ENCODE results near the gene MEX3D.

DNA sequence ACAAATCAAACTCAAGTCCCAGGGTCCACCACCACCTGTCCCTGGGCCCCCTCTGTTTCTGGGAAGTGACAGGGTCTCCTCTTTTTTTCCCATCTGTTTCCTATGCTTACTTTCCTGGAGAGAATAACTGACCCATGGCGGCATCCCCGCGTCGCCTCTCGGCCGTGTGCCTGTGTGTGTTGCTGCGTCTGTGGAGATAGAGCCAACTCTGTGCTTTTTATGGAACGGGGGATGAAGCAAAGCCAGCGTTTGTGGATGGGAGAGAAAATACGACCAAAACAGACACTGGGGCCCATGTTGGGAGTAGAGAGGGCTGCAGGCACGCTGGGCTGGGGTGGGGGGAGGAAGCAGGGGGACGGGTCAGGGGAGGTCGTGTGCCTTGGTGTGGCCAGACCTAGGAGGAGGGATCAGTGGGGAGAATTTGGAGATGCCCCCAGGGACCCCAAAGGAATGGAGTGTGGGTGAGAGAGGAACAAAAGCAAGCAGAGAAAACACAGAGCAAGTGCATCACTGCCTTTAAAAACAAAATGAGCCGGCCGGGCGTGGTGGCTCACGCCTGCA is 27.7 kb downstream of the MEX3D start:
- no peak for TF ChIP-seq ZNF660 (tag by site-specific recombination; IDR thresholded peaks at IDR 0.05)
- TF ChIP-seq ZNF274 (IDR thresholded peaks at IDR 0.05; ENCODE audit: low read length), result no peak
- TF ChIP-seq ZNF274 (tag by site-specific recombination; IDR thresholded peaks at IDR 0.05; ENCODE audit: borderline replicate concordance), result no peak
- TF ChIP-seq, protein P1, sequence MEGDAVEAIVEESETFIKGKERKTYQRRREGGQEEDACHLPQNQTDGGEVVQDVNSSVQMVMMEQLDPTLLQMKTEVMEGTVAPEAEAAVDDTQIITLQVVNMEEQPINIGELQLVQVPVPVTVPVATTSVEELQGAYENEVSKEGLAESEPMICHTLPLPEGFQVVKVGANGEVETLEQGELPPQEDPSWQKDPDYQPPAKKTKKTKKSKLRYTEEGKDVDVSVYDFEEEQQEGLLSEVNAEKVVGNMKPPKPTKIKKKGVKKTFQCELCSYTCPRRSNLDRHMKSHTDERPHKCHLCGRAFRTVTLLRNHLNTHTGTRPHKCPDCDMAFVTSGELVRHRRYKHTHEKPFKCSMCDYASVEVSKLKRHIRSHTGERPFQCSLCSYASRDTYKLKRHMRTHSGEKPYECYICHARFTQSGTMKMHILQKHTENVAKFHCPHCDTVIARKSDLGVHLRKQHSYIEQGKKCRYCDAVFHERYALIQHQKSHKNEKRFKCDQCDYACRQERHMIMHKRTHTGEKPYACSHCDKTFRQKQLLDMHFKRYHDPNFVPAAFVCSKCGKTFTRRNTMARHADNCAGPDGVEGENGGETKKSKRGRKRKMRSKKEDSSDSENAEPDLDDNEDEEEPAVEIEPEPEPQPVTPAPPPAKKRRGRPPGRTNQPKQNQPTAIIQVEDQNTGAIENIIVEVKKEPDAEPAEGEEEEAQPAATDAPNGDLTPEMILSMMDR (tag by site-specific recombination; IDR thresholded peaks at IDR 0.05), result no peak
- TF ChIP-seq ZNF629 (tag by site-specific recombination; IDR thresholded peaks at IDR 0.05), result no peak
- TF ChIP-seq ZNF175 (tag by site-specific recombination; IDR thresholded peaks at IDR 0.05), result no peak
- TF ChIP-seq ZXDB (tag by site-specific recombination; IDR thresholded peaks at IDR 0.05), result no peak
- TF ChIP-seq TCF7L2 (IDR thresholded peaks at IDR 0.05; ENCODE audit: borderline replicate concordance, low read depth, low read length), result no peak
- TF ChIP-seq ZFP41 (tag by site-specific recombination; IDR thresholded peaks at IDR 0.05; ENCODE audit: borderline replicate concordance), result no peak
- TF ChIP-seq, protein P2, sequence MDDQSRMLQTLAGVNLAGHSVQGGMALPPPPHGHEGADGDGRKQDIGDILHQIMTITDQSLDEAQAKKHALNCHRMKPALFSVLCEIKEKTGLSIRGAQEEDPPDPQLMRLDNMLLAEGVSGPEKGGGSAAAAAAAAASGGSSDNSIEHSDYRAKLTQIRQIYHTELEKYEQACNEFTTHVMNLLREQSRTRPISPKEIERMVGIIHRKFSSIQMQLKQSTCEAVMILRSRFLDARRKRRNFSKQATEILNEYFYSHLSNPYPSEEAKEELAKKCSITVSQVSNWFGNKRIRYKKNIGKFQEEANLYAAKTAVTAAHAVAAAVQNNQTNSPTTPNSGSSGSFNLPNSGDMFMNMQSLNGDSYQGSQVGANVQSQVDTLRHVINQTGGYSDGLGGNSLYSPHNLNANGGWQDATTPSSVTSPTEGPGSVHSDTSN (CRISPR knock-in tag; IDR thresholded peaks at IDR 0.05), result no peak
- TF ChIP-seq MZF1 (tag by site-specific recombination; IDR thresholded peaks at IDR 0.05; ENCODE audit: borderline replicate concordance), result no peak
- no peak for TF ChIP-seq SALL2 (tag by site-specific recombination; IDR thresholded peaks at IDR 0.05; ENCODE audit: borderline replicate concordance)
